Measurements from ENCODE around the gene PCNT.

Gene PCNT

GRCh38 chr21:46327711-46328110 lies 3.8 kb downstream of the PCNT start:
- no peak for DNase-seq (ENCODE audit: extremely low spot score)
- CTCF ChIA-PET: no interaction called here

GRCh38 chr21:46328151-46328550 lies 4.2 kb downstream of the PCNT start:
- DNase-seq (ENCODE audit: extremely low spot score): no peak
- CTCF ChIA-PET: no interaction called here
- TF ChIP-seq ZNF384 (IDR thresholded peaks at IDR 0.05): no peak
- TF ChIP-seq FOXA1 (IDR thresholded peaks at IDR 0.05): no peak
- no peak for TF ChIP-seq BHLHE40 (IDR thresholded peaks at IDR 0.05; ENCODE audit: borderline replicate concordance)
- TF ChIP-seq CTBP1 (IDR thresholded peaks at IDR 0.05; ENCODE audit: borderline replicate concordance): no peak
- no peak for TF ChIP-seq SP1 (IDR thresholded peaks at IDR 0.05)
- no peak for TF ChIP-seq L3MBTL2 (conservative IDR thresholded peaks at IDR 0.05)
- no peak for TF ChIP-seq ELF4 (IDR thresholded peaks at IDR 0.05)
- TF ChIP-seq LEF1 (IDR thresholded peaks at IDR 0.05; ENCODE audit: borderline replicate concordance): no peak
- no peak for TF ChIP-seq ARNT (IDR thresholded peaks at IDR 0.05)
- TF ChIP-seq FOXM1 (IDR thresholded peaks at IDR 0.05; ENCODE audit: borderline replicate concordance): no peak
- TF ChIP-seq NFRKB (IDR thresholded peaks at IDR 0.05): no peak
- TF ChIP-seq SUZ12 (IDR thresholded peaks at IDR 0.05): no peak
- no peak for TF ChIP-seq FOXK2 (IDR thresholded peaks at IDR 0.05)
- no peak for TF ChIP-seq PKNOX1 (IDR thresholded peaks at IDR 0.05)
- no peak for TF ChIP-seq HDGF (IDR thresholded peaks at IDR 0.05; ENCODE audit: borderline replicate concordance)
- TF ChIP-seq TARDBP (IDR thresholded peaks at IDR 0.05): no peak
- POLR2A ChIA-PET: no interaction called here

More at GRCh38 chr21:46327711-46328110, 3.8 kb downstream of the PCNT start:
- TF ChIP-seq ZNF384 (IDR thresholded peaks at IDR 0.05) (no peak), HDGF (IDR thresholded peaks at IDR 0.05; ENCODE audit: borderline replicate concordance) (no peak), FOXM1 (IDR thresholded peaks at IDR 0.05; ENCODE audit: borderline replicate concordance) (no peak), NFRKB (IDR thresholded peaks at IDR 0.05) (no peak), BHLHE40 (IDR thresholded peaks at IDR 0.05; ENCODE audit: borderline replicate concordance) (no peak), FOXA1 (IDR thresholded peaks at IDR 0.05) (no peak), SUZ12 (IDR thresholded peaks at IDR 0.05) (no peak), ARNT (IDR thresholded peaks at IDR 0.05) (no peak), PKNOX1 (IDR thresholded peaks at IDR 0.05) (no peak), LEF1 (IDR thresholded peaks at IDR 0.05; ENCODE audit: borderline replicate concordance) (no peak), L3MBTL2 (conservative IDR thresholded peaks at IDR 0.05) (no peak), TARDBP (IDR thresholded peaks at IDR 0.05) (no peak), ELF4 (IDR thresholded peaks at IDR 0.05) (no peak), SP1 (IDR thresholded peaks at IDR 0.05) (no peak), CTBP1 (IDR thresholded peaks at IDR 0.05; ENCODE audit: borderline replicate concordance) (no peak)
- POLR2A ChIA-PET: no interaction called here

GRCh38 chr21:46329796-46330195 lies 5.8 kb downstream of the PCNT start:
- ChIA-PET CTCF (no interaction called here), POLR2A (no interaction called here)
- TF ChIP-seq SUZ12 (IDR thresholded peaks at IDR 0.05): no peak
- TF ChIP-seq LEF1 (IDR thresholded peaks at IDR 0.05; ENCODE audit: borderline replicate concordance): no peak
- TF ChIP-seq FOXK2 (IDR thresholded peaks at IDR 0.05): no peak
- no peak for TF ChIP-seq ARNT (IDR thresholded peaks at IDR 0.05)
- TF ChIP-seq PKNOX1 (IDR thresholded peaks at IDR 0.05): no peak
- TF ChIP-seq NFRKB (IDR thresholded peaks at IDR 0.05): no peak
- DNase-seq (ENCODE audit: extremely low spot score): no peak

GRCh38 chr21:46334351-46335140 lies 10.6 kb downstream of the PCNT start:
- no peak for DNase-seq (ENCODE audit: extremely low spot score)
- ChIA-PET CTCF (no interaction called here), POLR2A (no interaction called here)
- TF ChIP-seq ARNT (IDR thresholded peaks at IDR 0.05) (no peak), PKNOX1 (IDR thresholded peaks at IDR 0.05) (no peak), L3MBTL2 (conservative IDR thresholded peaks at IDR 0.05) (no peak), BHLHE40 (IDR thresholded peaks at IDR 0.05; ENCODE audit: borderline replicate concordance) (no peak), LEF1 (IDR thresholded peaks at IDR 0.05; ENCODE audit: borderline replicate concordance) (no peak), FOXM1 (IDR thresholded peaks at IDR 0.05; ENCODE audit: borderline replicate concordance) (no peak), HDGF (IDR thresholded peaks at IDR 0.05; ENCODE audit: borderline replicate concordance) (no peak), FOXK2 (IDR thresholded peaks at IDR 0.05) (no peak), TARDBP (IDR thresholded peaks at IDR 0.05) (no peak), SP1 (IDR thresholded peaks at IDR 0.05) (no peak), SUZ12 (IDR thresholded peaks at IDR 0.05) (no peak), NFRKB (IDR thresholded peaks at IDR 0.05) (no peak), ELF4 (IDR thresholded peaks at IDR 0.05) (no peak), FOXA1 (IDR thresholded peaks at IDR 0.05) (no peak), CTBP1 (IDR thresholded peaks at IDR 0.05; ENCODE audit: borderline replicate concordance) (no peak), ZNF384 (IDR thresholded peaks at IDR 0.05) (no peak)

GRCh38 chr21:46336603-46337002 lies 12.6 kb downstream of the PCNT start:
- TF ChIP-seq HDGF (IDR thresholded peaks at IDR 0.05; ENCODE audit: borderline replicate concordance) (no peak), FOXA1 (IDR thresholded peaks at IDR 0.05) (no peak), NFRKB (IDR thresholded peaks at IDR 0.05) (no peak), LEF1 (IDR thresholded peaks at IDR 0.05; ENCODE audit: borderline replicate concordance) (no peak), FOXM1 (IDR thresholded peaks at IDR 0.05; ENCODE audit: borderline replicate concordance) (no peak), L3MBTL2 (conservative IDR thresholded peaks at IDR 0.05) (no peak), ZNF384 (IDR thresholded peaks at IDR 0.05) (no peak), ARNT (IDR thresholded peaks at IDR 0.05) (no peak), FOXK2 (IDR thresholded peaks at IDR 0.05) (no peak), SP1 (IDR thresholded peaks at IDR 0.05) (no peak), BHLHE40 (IDR thresholded peaks at IDR 0.05; ENCODE audit: borderline replicate concordance) (no peak), CTBP1 (IDR thresholded peaks at IDR 0.05; ENCODE audit: borderline replicate concordance) (no peak), TARDBP (IDR thresholded peaks at IDR 0.05) (no peak)
- POLR2A ChIA-PET: no interaction called here
- CTCF ChIA-PET: no interaction called here
- no peak for DNase-seq (ENCODE audit: extremely low spot score)
